PFSK-1 (cell line): ENCODE results near the gene TCF3.

Experiments used
- FOXP2 ChIP-seq: optimal IDR thresholded peaks from 2 replicates; pipeline ENCODE3; 2011; ENCODE audit warnings: borderline replicate concordance, control low read depth, inconsistent platforms; ENCODE audit not compliant: insufficient read depth; ENCODE audit errors: extremely low read length, extremely low read depth
- POLR2AphosphoS5 ChIP-seq: IDR thresholded peaks from 2 replicates; pipeline ENCODE4 v1.6.1; 2012; ENCODE audit warnings: low read depth, mild to moderate bottlenecking, control low read depth, low read length, moderate library complexity
- REST ChIP-seq, 2 experiments: IDR thresholded peaks; 2 replicates each; pipeline versions ENCODE4 v1.6.1 to v1.8.0; 2011 to 2012; ENCODE audit warnings: low read depth in 2 of 2, low read length in 2 of 2, control low read depth in 1 of 2, inconsistent platforms in 1 of 2, mild to moderate bottlenecking in 1 of 2, moderate library complexity in 1 of 2; ENCODE audit not compliant: insufficient read depth in 1 of 2
- SIN3A ChIP-seq: IDR thresholded peaks from 2 replicates; pipeline ENCODE4 v1.6.1; 2012; ENCODE audit warnings: mild to moderate bottlenecking, low read length, moderate library complexity, borderline replicate concordance; ENCODE audit not compliant: insufficient read depth
- TAF1 ChIP-seq: IDR thresholded peaks from 2 replicates; pipeline ENCODE4 v1.6.1; 2012; ENCODE audit warnings: low read length, control low read depth, borderline replicate concordance; ENCODE audit not compliant: insufficient read depth

The TCF3 gene

GRCh38 chr19:1645299-1645698 lies 7.1 kb downstream of the TCF3 start:
- TF ChIP-seq SIN3A (no peak), POLR2AphosphoS5 (no peak), REST (IDR thresholded peaks at IDR 0.05; ENCODE audit: insufficient read depth in 1 of 2, low read depth in 2 of 2, low read length in 2 of 2) (no peak), FOXP2 (no peak), TAF1 (no peak)

GRCh38 chr19:1644070-1644469 lies 8.3 kb downstream of the TCF3 start:
- TF ChIP-seq REST (IDR thresholded peaks at IDR 0.05; ENCODE audit: insufficient read depth in 1 of 2, low read depth in 2 of 2, low read length in 2 of 2) (no peak), POLR2AphosphoS5 (no peak), FOXP2 (no peak), TAF1 (no peak), SIN3A (no peak)

GRCh38 chr19:1636325-1637236 lies 15.8 kb downstream of the TCF3 start:
- no peak for TF ChIP-seq REST (IDR thresholded peaks at IDR 0.05; ENCODE audit: insufficient read depth in 1 of 2, low read depth in 2 of 2, low read length in 2 of 2)
- TF ChIP-seq TAF1 = no peak
- TF ChIP-seq SIN3A = no peak
- TF ChIP-seq POLR2AphosphoS5 = no peak
- no peak for TF ChIP-seq FOXP2

GRCh38 chr19:1634938-1635243 lies 17.5 kb downstream of the TCF3 start:
- no peak for TF ChIP-seq SIN3A
- TF ChIP-seq REST (IDR thresholded peaks at IDR 0.05; ENCODE audit: insufficient read depth in 1 of 2, low read depth in 2 of 2, low read length in 2 of 2) = no peak
- TF ChIP-seq POLR2AphosphoS5 = no peak
- TF ChIP-seq TAF1 = no peak
- no peak for TF ChIP-seq FOXP2
